ENCODE data around the gene IMP4. TPM values are rescaled to one million over a fixed set of nuclear protein-coding genes. Genes with fewer than 3 reads are reported as not detected.

The IMP4 gene
- total RNA-seq, 2 donors from 2014 or later, result 67.4 to 166 TPM

DNA sequence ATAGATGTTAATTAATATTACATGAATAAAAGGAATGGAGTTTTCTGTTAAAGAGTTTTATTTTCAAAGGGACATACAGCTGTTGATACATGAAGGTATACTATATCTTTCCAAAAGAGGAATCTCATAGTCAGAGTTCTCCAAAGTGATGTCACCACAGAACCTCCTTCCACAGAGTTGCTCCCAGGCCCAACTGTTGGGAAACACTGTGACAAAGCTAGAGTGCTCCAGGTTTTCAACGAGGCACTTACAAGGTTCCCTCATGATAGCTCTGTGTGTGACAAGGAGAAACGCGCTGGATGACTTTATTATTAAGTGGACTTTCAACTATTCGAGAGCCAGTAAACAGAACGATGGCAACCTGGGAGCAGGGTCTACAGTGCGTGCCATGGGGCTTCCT, 46.7 kb downstream of the IMP4 start:
- DNase-seq (ENCODE audit: low spot score) (no peak), ATAC-seq (ENCODE audit: insufficient number of reproducible peaks, low FRiP score, low read depth) (no peak)
- Histone ChIP-seq H3K27me3 (replicated peaks; ENCODE audit: insufficient read depth) (no peaks in the 10 kb centered on the region), H3K4me3 (no peak overlapping the region), H3K9me3 (no peaks in the 10 kb centered on the region), H3K36me3 (no peaks in the 10 kb centered on the region), H3K27ac (peak overlapping the region in 1 of 2 donors; percentile 82), H3K4me1 (ENCODE audit: control insufficient read depth in 1 of 2, low read depth in 2 of 2) (peaks cover 13 to 16% of the 10 kb centered on the region in 2 donors)
- TF ChIP-seq, protein P1, sequence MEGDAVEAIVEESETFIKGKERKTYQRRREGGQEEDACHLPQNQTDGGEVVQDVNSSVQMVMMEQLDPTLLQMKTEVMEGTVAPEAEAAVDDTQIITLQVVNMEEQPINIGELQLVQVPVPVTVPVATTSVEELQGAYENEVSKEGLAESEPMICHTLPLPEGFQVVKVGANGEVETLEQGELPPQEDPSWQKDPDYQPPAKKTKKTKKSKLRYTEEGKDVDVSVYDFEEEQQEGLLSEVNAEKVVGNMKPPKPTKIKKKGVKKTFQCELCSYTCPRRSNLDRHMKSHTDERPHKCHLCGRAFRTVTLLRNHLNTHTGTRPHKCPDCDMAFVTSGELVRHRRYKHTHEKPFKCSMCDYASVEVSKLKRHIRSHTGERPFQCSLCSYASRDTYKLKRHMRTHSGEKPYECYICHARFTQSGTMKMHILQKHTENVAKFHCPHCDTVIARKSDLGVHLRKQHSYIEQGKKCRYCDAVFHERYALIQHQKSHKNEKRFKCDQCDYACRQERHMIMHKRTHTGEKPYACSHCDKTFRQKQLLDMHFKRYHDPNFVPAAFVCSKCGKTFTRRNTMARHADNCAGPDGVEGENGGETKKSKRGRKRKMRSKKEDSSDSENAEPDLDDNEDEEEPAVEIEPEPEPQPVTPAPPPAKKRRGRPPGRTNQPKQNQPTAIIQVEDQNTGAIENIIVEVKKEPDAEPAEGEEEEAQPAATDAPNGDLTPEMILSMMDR (IDR thresholded peaks at IDR 0.05), result no peak

DNA sequence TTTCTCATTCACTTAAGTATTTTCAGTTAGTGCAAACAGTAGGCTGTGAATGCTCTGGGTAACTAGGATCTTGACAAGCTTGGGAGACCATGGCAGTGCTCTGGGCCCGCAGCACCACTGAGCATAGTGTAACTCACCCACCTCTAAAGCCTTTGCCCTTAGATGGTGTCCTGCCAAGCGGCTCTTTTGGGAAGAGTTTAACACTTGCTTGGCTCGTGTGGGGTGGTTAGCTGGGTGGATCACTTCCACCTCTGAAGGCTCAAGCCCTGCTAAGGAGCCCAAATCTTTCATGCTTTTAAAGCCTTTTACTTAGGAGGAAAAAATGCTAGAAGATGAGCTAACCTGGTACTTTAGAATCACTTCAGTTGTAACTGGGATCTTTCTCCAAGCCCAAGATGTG, 47.1 kb downstream of the IMP4 start:
- ATAC-seq (ENCODE audit: insufficient number of reproducible peaks, low FRiP score, low read depth) (no peak), DNase-seq (ENCODE audit: low spot score) (no peak)
- no peaks in the 10 kb centered on the region for H3K27me3 ChIP-seq (replicated peaks; ENCODE audit: insufficient read depth)
- TF ChIP-seq, protein P1 (IDR thresholded peaks at IDR 0.05), result no peak
- H3K27ac ChIP-seq, result peak overlapping the region in 1 of 2 donors; percentile 82
- no peaks in the 10 kb centered on the region for H3K36me3 ChIP-seq
- peaks cover 13 to 16% of the 10 kb centered on the region in 2 donors for H3K4me1 ChIP-seq (ENCODE audit: control insufficient read depth in 1 of 2, low read depth in 2 of 2)
- no peak overlapping the region for H3K4me3 ChIP-seq
- no peaks in the 10 kb centered on the region for H3K9me3 ChIP-seq

DNA sequence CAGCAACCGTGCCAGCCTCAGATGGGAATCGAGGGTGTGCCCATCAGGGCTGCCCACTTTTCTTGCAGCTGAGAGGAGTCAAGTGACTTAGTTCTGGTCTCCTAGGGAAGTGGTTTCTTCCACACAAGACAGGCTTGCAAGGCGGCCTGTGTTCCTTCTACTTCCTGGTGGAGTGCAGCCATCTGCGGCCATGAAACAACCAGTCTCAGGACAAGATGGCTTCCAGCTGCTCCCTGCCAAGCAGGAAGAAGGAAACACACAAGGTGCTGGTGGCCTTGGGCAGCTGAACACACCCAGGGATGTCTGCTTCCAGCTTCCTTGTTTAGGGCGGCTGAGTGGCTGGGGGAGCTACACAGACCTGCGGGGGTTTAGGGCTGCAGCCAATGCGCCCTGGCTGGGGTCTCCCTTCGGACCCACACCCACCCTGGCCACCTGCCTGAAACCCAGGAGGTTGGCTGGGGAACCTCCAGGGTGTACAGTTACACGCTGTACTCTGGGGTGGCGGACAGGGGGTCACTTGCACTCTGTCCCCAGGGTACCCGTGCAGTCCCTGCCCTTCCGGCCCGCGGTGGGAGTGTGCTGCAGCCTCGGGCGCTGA, 47.9 kb downstream of the IMP4 start:
- Histone ChIP-seq H3K9me3 (no peaks in the 10 kb centered on the region), H3K36me3 (no peaks in the 10 kb centered on the region), H3K27ac (peak overlapping the region; percentile 71 to 82), H3K4me1 (ENCODE audit: control insufficient read depth in 1 of 2, low read depth in 2 of 2) (peaks cover 13 to 16% of the 10 kb centered on the region in 2 donors), H3K4me3 (peak overlapping the region; percentile 82), H3K27me3 (replicated peaks; ENCODE audit: insufficient read depth) (no peaks in the 10 kb centered on the region)
- ATAC-seq (ENCODE audit: insufficient number of reproducible peaks, low FRiP score, low read depth) (no peak), DNase-seq (ENCODE audit: low spot score) (no peak)
- TF ChIP-seq, protein P1 (IDR thresholded peaks at IDR 0.05), result no peak

DNA sequence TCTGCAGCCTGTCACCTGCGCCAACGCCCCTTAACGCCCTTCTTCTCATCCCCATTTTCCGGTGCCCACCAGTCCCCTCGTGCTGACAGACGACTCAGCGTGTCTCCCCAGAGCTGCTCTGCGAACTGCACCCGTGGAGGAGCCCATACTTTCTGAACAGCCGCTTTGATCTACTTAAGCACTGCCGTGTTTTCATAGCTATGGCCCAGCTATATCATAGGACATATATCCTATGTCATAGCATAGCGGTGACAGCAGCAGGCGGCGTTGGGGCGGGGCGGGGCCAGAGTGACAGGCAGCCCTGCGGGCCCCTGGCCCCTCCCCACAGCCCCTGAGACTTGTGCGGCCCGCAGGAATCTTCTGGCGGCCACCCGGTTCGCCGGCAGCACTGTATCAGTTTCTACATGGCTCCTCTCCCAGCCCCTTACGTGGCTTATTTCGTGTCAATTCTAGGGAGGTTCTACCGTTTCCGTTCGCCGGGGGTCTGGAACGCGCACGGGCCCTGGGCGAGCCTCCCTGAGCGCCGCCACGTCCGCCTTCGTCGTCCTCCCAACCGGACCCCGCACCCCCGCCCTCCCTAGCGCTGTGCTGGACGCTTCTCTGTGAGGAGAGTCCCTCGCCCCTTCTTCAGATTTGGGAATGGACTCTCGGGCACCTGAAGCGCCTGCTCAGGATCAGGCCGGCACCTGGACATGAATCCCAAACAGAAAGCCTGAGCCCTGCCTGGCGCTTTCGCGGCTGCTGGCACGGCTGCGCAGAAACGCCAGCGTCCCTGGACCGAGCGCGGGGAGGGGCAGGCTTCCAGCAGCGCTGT, 48.6 kb downstream of the IMP4 start:
- ATAC-seq (ENCODE audit: insufficient number of reproducible peaks, low FRiP score, low read depth) (peak; percentile 77), DNase-seq (ENCODE audit: low spot score) (no peak)
- no peaks in the 10 kb centered on the region for H3K36me3 ChIP-seq
- TF ChIP-seq, protein P1 (IDR thresholded peaks at IDR 0.05), result no peak
- H3K27me3 ChIP-seq (replicated peaks; ENCODE audit: insufficient read depth), result no peaks in the 10 kb centered on the region
- H3K4me3 ChIP-seq, result peak overlapping the region; percentile 82
- no peaks in the 10 kb centered on the region for H3K9me3 ChIP-seq
- peak overlapping the region; percentile 71 to 82 for H3K27ac ChIP-seq
- peaks cover 10 to 16% of the 10 kb centered on the region in 2 donors for H3K4me1 ChIP-seq (ENCODE audit: control insufficient read depth in 1 of 2, low read depth in 2 of 2)

DNA sequence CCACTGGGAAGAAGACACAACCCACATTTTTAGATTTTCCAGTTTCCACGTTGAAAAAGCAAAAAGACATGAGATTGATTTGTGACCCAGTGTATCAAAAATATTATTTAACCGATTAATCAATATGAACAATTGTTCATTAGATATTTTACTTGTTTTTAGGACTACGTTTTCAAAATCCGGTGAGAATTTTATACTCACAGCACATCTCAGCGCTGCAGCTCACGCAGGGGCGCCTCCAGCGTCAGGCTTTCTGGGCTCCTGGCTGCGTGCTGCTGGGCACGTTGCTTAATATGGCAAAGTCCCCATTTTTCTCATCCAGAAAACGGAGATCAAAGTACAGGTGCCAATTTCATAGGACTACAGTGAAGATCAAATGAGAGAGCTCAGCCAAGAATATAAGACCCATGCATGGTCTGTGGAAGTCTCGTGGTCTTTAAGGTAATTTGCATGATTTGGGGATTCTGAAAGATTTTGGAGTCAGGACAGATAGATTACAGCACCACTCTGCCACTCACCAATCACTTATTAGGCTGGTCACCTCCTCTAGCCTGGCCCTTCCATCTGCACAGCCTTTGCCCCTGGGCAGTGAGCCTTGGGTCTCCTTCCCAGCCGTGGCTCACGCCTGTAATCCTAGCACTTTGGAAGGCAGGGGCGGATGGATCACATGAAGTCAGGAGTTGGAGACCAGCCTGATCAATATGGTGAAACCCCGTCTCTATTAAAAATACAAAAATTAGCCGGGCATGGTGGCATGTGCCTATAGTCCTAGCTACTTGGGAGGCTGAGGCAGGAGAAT, 49.4 kb downstream of the IMP4 start:
- ATAC-seq (ENCODE audit: insufficient number of reproducible peaks, low FRiP score, low read depth) (no peak), DNase-seq (ENCODE audit: low spot score) (no peak)
- TF ChIP-seq, protein P1 (IDR thresholded peaks at IDR 0.05), result no peak
- peaks cover 7 to 16% of the 10 kb centered on the region in 2 donors for H3K4me1 ChIP-seq (ENCODE audit: control insufficient read depth in 1 of 2, low read depth in 2 of 2)
- no peaks in the 10 kb centered on the region for H3K36me3 ChIP-seq
- peak overlapping the region; percentile 82 for H3K4me3 ChIP-seq
- peak overlapping the region; percentile 71 to 82 for H3K27ac ChIP-seq
- no peaks in the 10 kb centered on the region for H3K27me3 ChIP-seq (replicated peaks; ENCODE audit: insufficient read depth)
- H3K9me3 ChIP-seq, result no peaks in the 10 kb centered on the region

Measured in thoracic aorta (tissue), 2 donors.